Measurements from ENCODE around the gene SLC16A3.

Gene SLC16A3

GRCh38 chr17:82269882-82270500, 41.1 kb downstream of the SLC16A3 start:
- Histone ChIP-seq H3K4me3 (replicated peaks; ENCODE audit: insufficient read depth, low read length) (no peak overlapping the region), H3K27me3 (ENCODE audit: insufficient read depth, poor library complexity, severe bottlenecking) (no peaks in the 10 kb centered on the region), H3K27ac (replicated peaks) (no peak overlapping the region)
- no peak for DNase-seq (ENCODE audit: low read depth in 1 of 2, low spot score in 1 of 2)
- TF ChIP-seq POLR2AphosphoS5 (IDR thresholded peaks at IDR 0.05; ENCODE audit: low read depth) = no peak
- TF ChIP-seq, protein P1, sequence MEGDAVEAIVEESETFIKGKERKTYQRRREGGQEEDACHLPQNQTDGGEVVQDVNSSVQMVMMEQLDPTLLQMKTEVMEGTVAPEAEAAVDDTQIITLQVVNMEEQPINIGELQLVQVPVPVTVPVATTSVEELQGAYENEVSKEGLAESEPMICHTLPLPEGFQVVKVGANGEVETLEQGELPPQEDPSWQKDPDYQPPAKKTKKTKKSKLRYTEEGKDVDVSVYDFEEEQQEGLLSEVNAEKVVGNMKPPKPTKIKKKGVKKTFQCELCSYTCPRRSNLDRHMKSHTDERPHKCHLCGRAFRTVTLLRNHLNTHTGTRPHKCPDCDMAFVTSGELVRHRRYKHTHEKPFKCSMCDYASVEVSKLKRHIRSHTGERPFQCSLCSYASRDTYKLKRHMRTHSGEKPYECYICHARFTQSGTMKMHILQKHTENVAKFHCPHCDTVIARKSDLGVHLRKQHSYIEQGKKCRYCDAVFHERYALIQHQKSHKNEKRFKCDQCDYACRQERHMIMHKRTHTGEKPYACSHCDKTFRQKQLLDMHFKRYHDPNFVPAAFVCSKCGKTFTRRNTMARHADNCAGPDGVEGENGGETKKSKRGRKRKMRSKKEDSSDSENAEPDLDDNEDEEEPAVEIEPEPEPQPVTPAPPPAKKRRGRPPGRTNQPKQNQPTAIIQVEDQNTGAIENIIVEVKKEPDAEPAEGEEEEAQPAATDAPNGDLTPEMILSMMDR (IDR thresholded peaks at IDR 0.05; ENCODE audit: insufficient read depth, low read length) = no peak
- TF ChIP-seq SPI1 (IDR thresholded peaks at IDR 0.05; ENCODE audit: borderline replicate concordance, low read depth) = no peak
- no peak for TF ChIP-seq REST (IDR thresholded peaks at IDR 0.05; ENCODE audit: insufficient replicate concordance, low read depth)
- TF ChIP-seq GABPA (IDR thresholded peaks at IDR 0.05; ENCODE audit: low read depth) = no peak

GRCh38 chr17:82270651-82271050, 41.8 kb downstream of the SLC16A3 start:
- H3K27ac ChIP-seq (replicated peaks) = no peak overlapping the region

DNA sequence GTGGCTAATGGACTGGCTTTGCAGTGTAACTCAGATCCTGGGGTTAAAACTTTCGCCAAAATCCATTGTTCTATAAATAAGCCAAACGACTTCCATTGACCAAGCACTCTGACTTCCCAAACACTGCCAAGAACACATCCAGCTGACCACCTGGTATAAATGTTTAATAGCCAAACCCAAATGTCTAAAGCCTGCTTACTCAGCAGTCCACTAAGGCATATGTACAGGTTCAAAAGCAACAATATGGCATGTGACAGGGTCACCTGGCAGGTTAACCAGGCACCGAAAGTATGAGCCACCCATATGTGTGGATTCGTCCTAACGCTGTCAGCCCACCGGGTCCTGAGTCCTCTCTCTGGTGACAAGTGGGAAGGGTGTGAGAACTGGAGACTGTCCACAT, 42.6 kb downstream of the SLC16A3 start:
- H3K4me3 ChIP-seq (replicated peaks; ENCODE audit: insufficient read depth, low read length) = no peak overlapping the region
- DNase-seq (ENCODE audit: low read depth in 1 of 2, low spot score in 1 of 2) = no peak
- H3K27ac ChIP-seq (replicated peaks) = no peak overlapping the region
- TF ChIP-seq REST (IDR thresholded peaks at IDR 0.05; ENCODE audit: insufficient replicate concordance, low read depth) (no peak), POLR2AphosphoS5 (IDR thresholded peaks at IDR 0.05; ENCODE audit: low read depth) (no peak), GABPA (IDR thresholded peaks at IDR 0.05; ENCODE audit: low read depth) (no peak), SPI1 (IDR thresholded peaks at IDR 0.05; ENCODE audit: borderline replicate concordance, low read depth) (no peak)
- TF ChIP-seq, protein P1 (IDR thresholded peaks at IDR 0.05; ENCODE audit: insufficient read depth, low read length) = no peak
- H3K27me3 ChIP-seq (ENCODE audit: insufficient read depth, poor library complexity, severe bottlenecking) = no peaks in the 10 kb centered on the region

More at GRCh38 chr17:82270651-82271050, 41.8 kb downstream of the SLC16A3 start:
- no peak overlapping the region for H3K4me3 ChIP-seq (replicated peaks; ENCODE audit: insufficient read depth, low read length)
- DNase-seq (ENCODE audit: low read depth in 1 of 2, low spot score in 1 of 2) = no peak
- H3K27me3 ChIP-seq (ENCODE audit: insufficient read depth, poor library complexity, severe bottlenecking) = no peaks in the 10 kb centered on the region
- TF ChIP-seq REST (IDR thresholded peaks at IDR 0.05; ENCODE audit: insufficient replicate concordance, low read depth) (no peak), SPI1 (IDR thresholded peaks at IDR 0.05; ENCODE audit: borderline replicate concordance, low read depth) (no peak), GABPA (IDR thresholded peaks at IDR 0.05; ENCODE audit: low read depth) (no peak), POLR2AphosphoS5 (IDR thresholded peaks at IDR 0.05; ENCODE audit: low read depth) (no peak)
- TF ChIP-seq, protein P1 (IDR thresholded peaks at IDR 0.05; ENCODE audit: insufficient read depth, low read length) = no peak

All from HL-60 (cell line).